ENCODE results near the gene NOP53.
"Not testable (repeated sequence)": the region's sequence is repeated elsewhere in the genome, so short reads cannot be mapped to it uniquely, and the experiment has no call there.

The NOP53 gene

GRCh38 chr19:47745010-47745901 lies at the start of gene NOP53:
NOP53 (plus strand) TSS chr19:47745546; CDS start chr19:47745560, 14 bp downstream.
- DNase-seq (ENCODE audit: low read depth) = peak; percentile 98

GRCh38 chr19:47696635-47697034 lies 48.7 kb upstream of the NOP53 start:
- no peak for DNase-seq (ENCODE audit: low read depth)

- peak; percentile 17 for DNase-seq (ENCODE audit: low read depth)
Measured at GRCh38 chr19:47697863-47698609, 47.3 kb upstream of the NOP53 start.

GRCh38 chr19:47698631-47699359 lies 46.6 kb upstream of the NOP53 start:
- no peak for DNase-seq (ENCODE audit: low read depth)

- peak; percentile 25 for DNase-seq (ENCODE audit: low read depth)
Measured at GRCh38 chr19:47699360-47699917, 45.9 kb upstream of the NOP53 start.

- DNase-seq (ENCODE audit: low read depth) = no peak
Measured at GRCh38 chr19:47700934-47701716, 44.2 kb upstream of the NOP53 start.

- no peak for DNase-seq (ENCODE audit: low read depth)
Measured at GRCh38 chr19:47701717-47702552, 43.4 kb upstream of the NOP53 start.

GRCh38 chr19:47702671-47703070 lies 42.7 kb upstream of the NOP53 start:
- no peak for DNase-seq (ENCODE audit: low read depth)

GRCh38 chr19:47703301-47703700 lies 42.0 kb upstream of the NOP53 start:
- DNase-seq (ENCODE audit: low read depth) = no peak

- no peak for DNase-seq (ENCODE audit: low read depth)
Measured at GRCh38 chr19:47704024-47704423, 41.3 kb upstream of the NOP53 start.

- no peak for DNase-seq (ENCODE audit: low read depth)
Measured at GRCh38 chr19:47704656-47705055, 40.7 kb upstream of the NOP53 start.

- peak; percentile 64 for DNase-seq (ENCODE audit: low read depth)
Measured at GRCh38 chr19:47707135-47707925, 38.0 kb upstream of the NOP53 start.

GRCh38 chr19:47711652-47712242 lies 33.6 kb upstream of the NOP53 start:
- DNase-seq (ENCODE audit: low read depth) = no peak

GRCh38 chr19:47713046-47714021 lies 32.0 kb upstream of the NOP53 start, which contains the start of gene EHD2:
EHD2 (plus strand) TSS chr19:47713422; CDS start chr19:47716613, 3,191 bp downstream.
- peak; percentile 23 for DNase-seq (ENCODE audit: low read depth)

- DNase-seq (ENCODE audit: low read depth) = no peak
Measured at GRCh38 chr19:47714339-47714738, 31.0 kb upstream of the NOP53 start.

GRCh38 chr19:47714855-47715254 lies 30.5 kb upstream of the NOP53 start:
- not testable (repeated sequence) for DNase-seq (ENCODE audit: low read depth)

GRCh38 chr19:47716270-47716937 lies 28.9 kb upstream of the NOP53 start:
- no peak for DNase-seq (ENCODE audit: low read depth)
